Occipital lobe (tissue), 2 donors: Measurements from ENCODE around the gene LRFN3. TPM values are rescaled to one million over a fixed set of nuclear protein-coding genes. Genes with fewer than 3 reads are reported as not detected.
"Not testable (repeated sequence)": the region's sequence is repeated elsewhere in the genome, so short reads cannot be mapped to it uniquely, and the experiment has no call there.

Experiments
- DNase-seq: peaks from one replicate; lab custom pipeline; 2025; lab: John Stamatoyannopoulos, UW
- total RNA-seq: library from RNA; depleted of rRNA; stranded (reverse); fragments of >200 nt; gene quantifications from one replicate; pipeline ENCODE4 v1.2.3, GENCODE V29; 2014

The LRFN3 gene
- total RNA-seq, 1 donor from 2014 or later, result 10.5 TPM

GRCh38 chr19:35973487-35973886 is 37.3 kb downstream of the LRFN3 start:
- no peak for DNase-seq

GRCh38 chr19:35975608-35976214 is 39.5 kb downstream of the LRFN3 start:
- no peak for DNase-seq

GRCh38 chr19:35977446-35978222 is 41.5 kb downstream of the LRFN3 start:
- DNase-seq, result no peak

GRCh38 chr19:35978271-35978670 is 42.1 kb downstream of the LRFN3 start:
- DNase-seq, result no peak

GRCh38 chr19:35978832-35979365 is 42.7 kb downstream of the LRFN3 start:
- DNase-seq, result no peak

GRCh38 chr19:35980997-35981396 is 44.8 kb downstream of the LRFN3 start:
- not testable (repeated sequence) for DNase-seq

- no peak for DNase-seq
These were observed 47.0 kb downstream of the LRFN3 start for GRCh38 chr19:35983177-35983576.

- no peak for DNase-seq
These were observed 49.9 kb downstream of the LRFN3 start for GRCh38 chr19:35986111-35986510.

- DNase-seq, result peak; percentile 32
These were observed 50.7 kb downstream of the LRFN3 start for GRCh38 chr19:35986664-35987570.

- DNase-seq, result no peak
These were observed 51.4 kb downstream of the LRFN3 start for GRCh38 chr19:35987571-35987896.

- no peak for DNase-seq
These were observed 52.6 kb downstream of the LRFN3 start for GRCh38 chr19:35988824-35989223.

- no peak for DNase-seq
These were observed 54.0 kb downstream of the LRFN3 start for GRCh38 chr19:35990156-35990555.

GRCh38 chr19:35990771-35991730 is 54.9 kb downstream of the LRFN3 start:
- DNase-seq, result no peak

GRCh38 chr19:35991731-35992450 is 55.7 kb downstream of the LRFN3 start:
- no peak for DNase-seq

- DNase-seq, result no peak
These were observed 57.0 kb downstream of the LRFN3 start for GRCh38 chr19:35992907-35993765.

GRCh38 chr19:35993923-35994598 is 57.9 kb downstream of the LRFN3 start:
- no peak for DNase-seq
